Transverse colon (tissue), 4 donors: ENCODE results near the gene RNU6-7. TPM values are rescaled to one million over a fixed set of nuclear protein-coding genes. Genes with fewer than 3 reads are reported as not detected.
A peak's percentile ranks its signal among the peaks of the same experiment; 100 is the strongest.

Source experiments
- DNase-seq: peaks from one replicate; pipeline ENCODE4 v3.0.0-alpha.2; 2019
- H3K27ac ChIP-seq, 4 donors: fragments of 200-600 bp; sonication (generic); 2 replicates each; pipeline ENCODE4 v1.5.1; 2016 to 2018; ENCODE audit warnings: inconsistent platforms in 4 of 4
- H3K27me3 ChIP-seq: fragments of 200-600 bp; sonication (generic); 2 replicates; pipeline ENCODE4 v1.5.1; 2017; ENCODE audit warnings: inconsistent platforms
- H3K36me3 ChIP-seq, 4 donors: fragments of 200-600 bp; sonication (generic); 2 replicates each; pipeline ENCODE4 v1.5.1; 2017 to 2019; ENCODE audit warnings: inconsistent platforms in 4 of 4
- H3K4me1 ChIP-seq, 4 donors: fragments of 200-600 bp; sonication (generic); 2 replicates each; pipeline ENCODE4 v1.5.1; 2017 to 2020; ENCODE audit warnings: inconsistent platforms in 4 of 4
- H3K4me3 ChIP-seq, 4 donors: fragments of 200-600 bp; sonication (generic); 1 replicate in 1 of 4; 2 replicates in 3 of 4; pipeline versions ENCODE4 v1.5.1 to v1.6.1; 2017 to 2019; ENCODE audit warnings: inconsistent platforms in 4 of 4
- H3K9me3 ChIP-seq, 2 donors: fragments of 200-600 bp; sonication (generic); 2 replicates each; pipeline ENCODE4 v1.5.1; 2017 to 2019; ENCODE audit warnings: inconsistent platforms in 2 of 2
- CTCF ChIP-seq, 5 experiments: fragments of 200-600 bp in 3 of 5; fragments of 450-650 bp in 2 of 5; sonication (generic) in 3 of 5; IDR thresholded peaks; 1 replicate in 2 of 5; 2 replicates in 3 of 5; pipeline ENCODE4 v1.5.1; 2016 to 2017; ENCODE audit warnings: antibody characterized with exemption in 5 of 5, inconsistent platforms in 3 of 5, mild to moderate bottlenecking in 2 of 5, moderate library complexity in 1 of 5
- EP300 ChIP-seq: sonication (generic); formaldehyde crosslinking; IDR thresholded peaks from one replicate; pipeline ENCODE4 v1.6.1; 2017; ENCODE audit warnings: antibody characterized with exemption, low read depth
- POLR2A ChIP-seq: fragments of 450-650 bp; IDR thresholded peaks from one replicate; pipeline ENCODE4 v1.6.1; 2016; ENCODE audit warnings: antibody characterized with exemption, mild to moderate bottlenecking, moderate library complexity
- POLR2AphosphoS5 ChIP-seq, 3 donors: sonication (generic); formaldehyde crosslinking; IDR thresholded peaks; one replicate each; pipeline ENCODE4 v1.6.1; 2016; ENCODE audit warnings: antibody characterized with exemption in 3 of 3
- WGBS, 2 donors: methylation state at CpG; one replicate each; pipeline ENCODE4 v1.1.5; 2018; ENCODE audit warnings: low coverage in 1 of 2; 5-methylcytosine and 5-hydroxymethylcytosine counted together
- in situ Hi-C, 4 donors: fragments of 200-750 bp; cut with MboI; loops; one replicate each; pipeline versions ENCODE4 v1.15.0 to v1.15.1; 2017; ENCODE audit warnings: low sequenced_read_pairs in 3 of 4, low pct_ligation_motif_present in 1 of 4, low pct_unique_long_range_greater_than_20kb in 1 of 4
- intact Hi-C: fragments of 100-400 bp; cut with DNase I; formaldehyde crosslinking; loops from one replicate; pipeline ENCODE4 v1.15.1; 2023; ENCODE audit warnings: low total_unique reads
- total RNA-seq, 4 donors: library from RNA; depleted of rRNA; stranded (reverse); fragments of >200 nt; gene quantifications; one replicate each; pipeline ENCODE4 v1.1.0, GENCODE V29; 2016

RNU6-7 gene
- total RNA-seq, 4 donors from 2014 or later = not detected

- H3K4me3 ChIP-seq = no peak overlapping the region
- no peak for DNase-seq
- H3K27ac ChIP-seq = no peak overlapping the region
- intact Hi-C loops = no loop called here
- WGBS, 2 donors = 39 to 44% methylated on average over 5 of the region's 5 CpGs
- no peak for TF ChIP-seq POLR2AphosphoS5 (IDR thresholded peaks at IDR 0.05)
- TF ChIP-seq EP300 = no peak
- no peak for TF ChIP-seq CTCF (IDR thresholded peaks at IDR 0.05)
- no peak for TF ChIP-seq POLR2A
- no peaks in the 10 kb centered on the region for H3K27me3 ChIP-seq
- no peaks in the 10 kb centered on the region for H3K36me3 ChIP-seq
- peaks cover 0 to 4% (median 0%) of the 10 kb centered on the region in 4 donors for H3K4me1 ChIP-seq
- no peaks in the 10 kb centered on the region for H3K9me3 ChIP-seq
- in situ Hi-C loops = loop anchor here in 2 of 4 donors (25.0 kb wide), 1 partner anchor 130 kb away; the partner anchor contains the start of gene ARHGAP5 (in 2 of the 2)
Measured at GRCh38 chr14:32217301-32217700, 15.5 kb downstream of the RNU6-7 start.

- Histone ChIP-seq H3K4me1 (peaks cover 0 to 5% (median 4%) of the 10 kb centered on the region in 4 donors), H3K36me3 (no peaks in the 10 kb centered on the region), H3K4me3 (no peak overlapping the region), H3K27me3 (no peaks in the 10 kb centered on the region), H3K9me3 (no peaks in the 10 kb centered on the region), H3K27ac (peak overlapping the region; percentile 20 to 46 (median 36))
- intact Hi-C loops = no loop called here
- in situ Hi-C loops = loop anchor here in 2 of 4 donors (25.0 kb wide), 1 partner anchor 138 kb away; the partner anchor contains the start of gene ARHGAP5 (in 2 of the 2)
- TF ChIP-seq POLR2AphosphoS5 (IDR thresholded peaks at IDR 0.05) = peak in 2 of 3 donors; percentile 26
- TF ChIP-seq CTCF (IDR thresholded peaks at IDR 0.05) = peak in 4 of 5 experiments; percentile 20 to 32 (median 21)
- no peak for TF ChIP-seq EP300
- TF ChIP-seq POLR2A = no peak
- WGBS, 2 donors = 60 to 68% methylated on average over 3 to 6 of the region's 6 CpGs
- no peak for DNase-seq
Measured at GRCh38 chr14:32224737-32225377, 23.0 kb downstream of the RNU6-7 start.

- TF ChIP-seq POLR2A = no peak
- TF ChIP-seq CTCF (IDR thresholded peaks at IDR 0.05) = no peak
- TF ChIP-seq POLR2AphosphoS5 (IDR thresholded peaks at IDR 0.05) = no peak
- TF ChIP-seq EP300 = no peak
- 64 to 86% methylated on average over 1 of the region's 1 CpG for WGBS, 2 donors
- no peak for DNase-seq
- no peak overlapping the region for H3K4me3 ChIP-seq
- H3K9me3 ChIP-seq = no peaks in the 10 kb centered on the region
- intact Hi-C loops = no loop called here
- H3K36me3 ChIP-seq = no peaks in the 10 kb centered on the region
- in situ Hi-C loops = no loop called here
- H3K27ac ChIP-seq = peak overlapping the region; percentile 20 to 46 (median 36)
- H3K4me1 ChIP-seq = peaks cover 0 to 5% (median 4%) of the 10 kb centered on the region in 4 donors
- no peaks in the 10 kb centered on the region for H3K27me3 ChIP-seq
Measured at GRCh38 chr14:32225378-32225920, 23.6 kb downstream of the RNU6-7 start.

- Histone ChIP-seq H3K27ac (peak overlapping the region in 1 of 4 donors; percentile 46), H3K9me3 (no peaks in the 10 kb centered on the region), H3K27me3 (no peaks in the 10 kb centered on the region), H3K4me1 (peaks cover 0 to 5% (median 4%) of the 10 kb centered on the region in 4 donors), H3K36me3 (no peaks in the 10 kb centered on the region), H3K4me3 (no peak overlapping the region)
- intact Hi-C loops (no loop called here), in situ Hi-C loops (no loop called here)
- DNase-seq = no peak
- TF ChIP-seq POLR2AphosphoS5 (IDR thresholded peaks at IDR 0.05) = no peak
- 80% methylated on average over 1 of the region's 1 CpG; no CpG with 5 or more reads in 1 of the 2 donors for WGBS, 2 donors
Measured at GRCh38 chr14:32226056-32226455, 24.2 kb downstream of the RNU6-7 start.
